Head of caudate nucleus (tissue), 42 donors: ENCODE results near the gene HENMT1.
"Not testable (repeated sequence)": the region's sequence is repeated elsewhere in the genome, so short reads cannot be mapped to it uniquely, and the experiment has no call there.

Experiments
- DNase-seq, 42 donors: peaks; one replicate each; pipeline versions ENCODE4 v3.0.0 to v3.0.0-alpha.2; 2020 to 2021; ENCODE audit warnings: mixed read lengths in 7 of 42
- intact Hi-C: fragments of 100-400 bp; cut with DNase I; formaldehyde crosslinking; loops from one replicate; pipeline ENCODE4 v1.15.0; 2022

Gene HENMT1

GRCh38 chr1:108640863-108641262, 20.0 kb downstream of the HENMT1 start:
- intact Hi-C loops, result loop anchor here (5.0 to 10.0 kb wide), 2 partner anchors 86 to 129 kb away; no protein-coding TSS in a partner anchor
- not testable (repeated sequence) for DNase-seq

GRCh38 chr1:108639899-108640560, 20.9 kb downstream of the HENMT1 start:
- DNase-seq, result no peak
- intact Hi-C loops, result loop anchor here (5.0 to 10.0 kb wide), 2 partner anchors 85 to 128 kb away; no protein-coding TSS in a partner anchor

GRCh38 chr1:108636876-108637275, 24.0 kb downstream of the HENMT1 start:
- no peak for DNase-seq
- intact Hi-C loops, result no loop called here

GRCh38 chr1:108634521-108634920, 26.4 kb downstream of the HENMT1 start:
- intact Hi-C loops, result no loop called here
- DNase-seq, result no peak

- intact Hi-C loops, result no loop called here
- DNase-seq, result no peak
Observed at GRCh38 chr1:108628665-108629064, 32.2 kb downstream of the HENMT1 start.

GRCh38 chr1:108627951-108628350, 32.9 kb downstream of the HENMT1 start:
- intact Hi-C loops, result no loop called here
- no peak for DNase-seq

- no peak for DNase-seq
- intact Hi-C loops, result no loop called here
Observed at GRCh38 chr1:108627256-108627655, 33.6 kb downstream of the HENMT1 start.

- intact Hi-C loops, result no loop called here
- DNase-seq, result peak in 1 of 42 donors; percentile 49
Observed at GRCh38 chr1:108624069-108624468, 36.8 kb downstream of the HENMT1 start.

GRCh38 chr1:108617724-108618056, 43.2 kb downstream of the HENMT1 start:
- intact Hi-C loops, result no loop called here
- no peak for DNase-seq

- intact Hi-C loops, result no loop called here
- DNase-seq, result no peak
Observed at GRCh38 chr1:108617008-108617723, 43.7 kb downstream of the HENMT1 start.

- no peak for DNase-seq
- intact Hi-C loops, result no loop called here
Observed at GRCh38 chr1:108615544-108615943, 45.3 kb downstream of the HENMT1 start.

- DNase-seq, result no peak
- intact Hi-C loops, result no loop called here
Observed at GRCh38 chr1:108612496-108612895, 48.4 kb downstream of the HENMT1 start.

- no peak for DNase-seq
- intact Hi-C loops, result no loop called here
Observed at GRCh38 chr1:108611984-108612383, 48.9 kb downstream of the HENMT1 start.

- intact Hi-C loops, result no loop called here
- DNase-seq, result peak in 8 of 42 donors; percentile 5 to 55 (median 14)
Observed at GRCh38 chr1:108610073-108610472, 50.8 kb downstream of the HENMT1 start.

- DNase-seq, result peak in 1 of 42 donors; percentile 20
- intact Hi-C loops, result no loop called here
Observed at GRCh38 chr1:108609483-108610049, 51.3 kb downstream of the HENMT1 start.

- no peak for DNase-seq
- intact Hi-C loops, result no loop called here
Observed at GRCh38 chr1:108606478-108606877, 54.4 kb downstream of the HENMT1 start.

- DNase-seq, result no peak
- intact Hi-C loops, result no loop called here
Observed at GRCh38 chr1:108605633-108606032, 55.3 kb downstream of the HENMT1 start.

GRCh38 chr1:108601708-108602410, 59.0 kb downstream of the HENMT1 start:
- intact Hi-C loops, result no loop called here
- DNase-seq, result no peak

- DNase-seq, result no peak
- intact Hi-C loops, result no loop called here
Observed at GRCh38 chr1:108600504-108600903, 60.4 kb downstream of the HENMT1 start.

- DNase-seq, result no peak
- intact Hi-C loops, result no loop called here
Observed at GRCh38 chr1:108598340-108598739, 62.6 kb downstream of the HENMT1 start.
